Psoas muscle (tissue), 8 donors: Measurements from ENCODE around the gene CYP4F22. TPM values are rescaled to one million over a fixed set of nuclear protein-coding genes. Genes with fewer than 3 reads are reported as not detected.

Source experiments
- ATAC-seq, 4 donors: fragments of 200-7000 bp; cut with Tn5 transposase; one replicate each; pipeline ENCODE4 v1.9.1; 2020; ENCODE audit warnings: moderate library complexity in 3 of 4, mild to moderate bottlenecking in 2 of 4
- DNase-seq, 2 donors: peaks; one replicate each; pipeline ENCODE4 v3.0.0-alpha.2; 2020
- H3K27ac ChIP-seq: fragments of 200-600 bp; one replicate; pipeline ENCODE4 v1.8.0; 2022
- H3K27me3 ChIP-seq, 3 donors: fragments of 200-600 bp in 1 of 3; one replicate each; pipeline versions ENCODE4 v1.6.1 to v1.8.0; 2013 to 2022; ENCODE audit warnings: low read length in 2 of 3, mild to moderate bottlenecking in 2 of 3, moderate library complexity in 1 of 3; ENCODE audit not compliant: insufficient read depth in 3 of 3
- H3K36me3 ChIP-seq, 2 donors: fragments of 200-600 bp in 1 of 2; one replicate each; pipeline versions ENCODE4 v1.6.1 to v1.8.0; 2013 to 2022; ENCODE audit warnings: low read depth in 1 of 2, mild to moderate bottlenecking in 1 of 2, moderate library complexity in 1 of 2; ENCODE audit not compliant: insufficient read depth in 1 of 2
- H3K4me1 ChIP-seq: fragments of 200-600 bp; one replicate; pipeline ENCODE4 v1.8.0; 2022
- H3K4me3 ChIP-seq: fragments of 200-600 bp; one replicate; pipeline ENCODE4 v1.8.0; 2022; ENCODE audit warnings: mild to moderate bottlenecking
- H3K9me3 ChIP-seq: fragments of 200-600 bp; one replicate; pipeline ENCODE4 v1.8.0; 2022
- CTCF ChIP-seq: fragments of 200-600 bp; IDR thresholded peaks from one replicate; pipeline ENCODE4 v1.8.0; 2022; ENCODE audit warnings: antibody characterized with exemption
- WGBS, 3 donors: extraction: QIAGEN DNeasy Blood & Tissue Kit; methylation state at CpG; one replicate each; pipeline versions ENCODE4 v1.1.6 to v1.1.7; 2013; 5-methylcytosine and 5-hydroxymethylcytosine counted together
- intact Hi-C, 2 donors: fragments of 100-400 bp; cut with DNase I; formaldehyde crosslinking; loops; one replicate each; pipeline versions ENCODE4 v1.11.0 to v1.14.2; 2022
- polyA plus RNA-seq, 3 donors: library from polyadenylated mRNA; stranded (reverse); fragments of 200-250 nt; gene quantifications; one replicate each; pipeline ENCODE4 v1.2.3, GENCODE V29; 2013
- total RNA-seq, 4 donors: library from RNA; stranded (reverse); fragmentation: NEBNext Ultra II Directional in 2 of 4; extraction: Animal tissue kit (Norgen Biotek cat#: 25700) in 2 of 4; gene quantifications; one replicate each; pipeline versions ENCODE4 v1.2.1 to v1.2.4, GENCODE V29; 2021 to 2023
- donor health status: healthy with polysubstance abuse.
- donor health status: DM: no; HTN: no; CAD: no; lungs with moderate emphysema.
- donor health status: Bipolar disorder and iron deficiency.
- donor health status: healthy.
- donor health status: DM: yes; HTN: yes; CAD: no.
- donor health status: DM: no; HTN: no; CAD: no.
- donor health status: DM: no; HTN: no; CAD: no.
- donor health status: DM: yes; HTN: yes; CAD: no.

CYP4F22 gene
- total and polyA plus RNA-seq, 7 donors: 0.04 to 0.30 (median 0.23) TPM; not detected in 3

GRCh38 chr19:15517778-15518177 lies 9.5 kb downstream of the CYP4F22 start:
- H3K36me3 ChIP-seq: no peaks in the 10 kb centered on the region
- WGBS, 3 donors: 60 to 77% (median 74%) methylated on average over 1 of the region's 1 CpG

DNA sequence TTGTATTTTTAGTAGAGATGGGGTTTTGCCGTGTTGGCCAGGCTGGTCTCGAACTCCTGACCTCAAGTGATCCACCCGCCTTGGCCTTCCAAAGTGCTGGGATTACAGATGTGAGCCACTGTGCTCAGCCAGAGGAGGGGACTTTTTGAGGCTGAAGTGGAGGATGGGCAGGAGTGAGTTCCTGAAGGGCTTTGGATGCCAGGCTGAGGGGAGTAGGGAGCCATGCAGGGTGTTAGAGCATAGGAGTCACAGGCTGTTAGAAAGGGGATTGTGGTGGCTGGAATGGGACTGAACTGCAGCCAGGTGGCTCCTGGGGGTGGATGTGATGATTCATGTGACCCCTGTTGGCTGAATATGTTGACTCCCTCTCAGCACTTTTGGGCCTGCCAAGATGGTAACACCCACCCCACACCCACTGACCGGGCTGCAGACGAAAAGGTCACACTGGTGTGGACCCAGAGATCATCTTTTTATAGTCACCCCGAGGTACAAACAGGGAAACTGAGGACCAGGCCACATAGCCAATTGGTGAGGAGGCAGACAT lies 11.2 kb downstream of the CYP4F22 start:
- no peaks in the 10 kb centered on the region for H3K36me3 ChIP-seq
- 62 to 78% (median 64%) methylated on average over 6 of the region's 6 CpGs for WGBS, 3 donors
- intact Hi-C loops: no loop called here
- no peaks in the 10 kb centered on the region for H3K4me1 ChIP-seq
- TF ChIP-seq CTCF: no peak
- no peaks in the 10 kb centered on the region for H3K9me3 ChIP-seq
- ATAC-seq: no peak
- H3K4me3 ChIP-seq: no peak overlapping the region
- no peak for DNase-seq
- H3K27me3 ChIP-seq: peaks cover 0 to 7% (median 1%) of the 10 kb centered on the region in 3 donors
- H3K27ac ChIP-seq: no peak overlapping the region

More at GRCh38 chr19:15517778-15518177, 9.5 kb downstream of the CYP4F22 start:
- TF ChIP-seq CTCF: no peak
- no peak overlapping the region for H3K27ac ChIP-seq
- peaks cover 0 to 7% (median 1%) of the 10 kb centered on the region in 3 donors for H3K27me3 ChIP-seq
- H3K4me1 ChIP-seq: no peaks in the 10 kb centered on the region
- intact Hi-C loops: no loop called here
- no peak overlapping the region for H3K4me3 ChIP-seq
- no peak for ATAC-seq
- H3K9me3 ChIP-seq: no peaks in the 10 kb centered on the region
- no peak for DNase-seq

DNA sequence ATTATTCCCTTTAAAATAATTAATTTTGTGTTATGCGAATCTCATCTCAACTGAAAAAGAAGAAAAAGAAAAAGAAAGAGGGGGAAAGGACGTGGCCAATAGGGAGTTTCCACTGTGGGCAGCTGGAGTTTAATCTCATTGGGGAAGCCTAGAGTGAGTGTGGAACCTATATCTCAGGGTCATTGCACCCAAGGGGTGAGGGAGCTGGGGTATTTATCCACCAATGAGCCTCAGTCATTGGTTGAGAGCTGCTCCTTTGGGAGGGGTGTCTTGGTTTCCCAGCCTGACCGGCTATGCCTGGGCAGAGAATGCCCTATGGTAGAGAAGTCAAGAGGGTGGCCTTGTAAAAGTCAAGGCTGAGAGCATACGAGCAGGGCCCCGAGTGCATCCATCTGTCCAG lies 16.5 kb downstream of the CYP4F22 start:
- Histone ChIP-seq H3K36me3 (no peaks in the 10 kb centered on the region), H3K27me3 (peaks cover 0 to 7% (median 2%) of the 10 kb centered on the region in 3 donors), H3K9me3 (no peaks in the 10 kb centered on the region), H3K27ac (no peak overlapping the region), H3K4me1 (no peaks in the 10 kb centered on the region), H3K4me3 (no peak overlapping the region)
- intact Hi-C loops: no loop called here
- no peak for TF ChIP-seq CTCF
- WGBS, 3 donors: 68 to 74% (median 69%) methylated on average over 5 of the region's 5 CpGs
- DNase-seq (no peak), ATAC-seq (no peak)

GRCh38 chr19:15525291-15525690 lies 17.0 kb downstream of the CYP4F22 start:
- intact Hi-C loops: no loop called here
- no peak for TF ChIP-seq CTCF
- ATAC-seq: no peak
- Histone ChIP-seq H3K27ac (no peak overlapping the region), H3K27me3 (peaks cover 0 to 7% (median 2%) of the 10 kb centered on the region in 3 donors), H3K36me3 (no peaks in the 10 kb centered on the region), H3K9me3 (no peaks in the 10 kb centered on the region), H3K4me1 (no peaks in the 10 kb centered on the region), H3K4me3 (no peak overlapping the region)
- 73 to 78% (median 75%) methylated on average over 13 to 15 of the region's 15 CpGs for WGBS, 3 donors
- DNase-seq: no peak

- H3K4me3 ChIP-seq: no peak overlapping the region
- WGBS, 3 donors: 69 to 84% (median 70%) methylated on average over 2 of the region's 2 CpGs
- ATAC-seq: no peak
- H3K9me3 ChIP-seq: no peaks in the 10 kb centered on the region
- no peak for DNase-seq
- H3K36me3 ChIP-seq: no peaks in the 10 kb centered on the region
- no peaks in the 10 kb centered on the region for H3K4me1 ChIP-seq
- no peak for TF ChIP-seq CTCF
- no peak overlapping the region for H3K27ac ChIP-seq
- peaks cover 0 to 4% (median 2%) of the 10 kb centered on the region in 3 donors for H3K27me3 ChIP-seq
- intact Hi-C loops: no loop called here
These were observed 18.1 kb downstream of the CYP4F22 start for GRCh38 chr19:15526408-15526807.
